ENCODE data around the gene KNL1.
A peak's percentile ranks its signal among the peaks of the same experiment; 100 is the strongest.

Gene KNL1

GRCh38 chr15:40591389-40591788 is 2.7 kb upstream of the KNL1 start:
- TF ChIP-seq RARB (CRISPR knock-in tag; IDR thresholded peaks at IDR 0.05) (no peak), TSHZ2 (CRISPR knock-in tag; IDR thresholded peaks at IDR 0.05) (no peak), ZNF8 (CRISPR knock-in tag; IDR thresholded peaks at IDR 0.05) (no peak), SNAI2 (CRISPR knock-in tag; IDR thresholded peaks at IDR 0.05) (no peak), ZNF565 (CRISPR knock-in tag; conservative IDR thresholded peaks at IDR 0.05; ENCODE audit: low read depth) (no peak), CSDC2 (CRISPR knock-in tag; IDR thresholded peaks at IDR 0.05) (no peak), ZFP3 (CRISPR knock-in tag; IDR thresholded peaks at IDR 0.05) (no peak), GLIS3 (CRISPR knock-in tag; IDR thresholded peaks at IDR 0.05) (no peak), PPARA (CRISPR knock-in tag; IDR thresholded peaks at IDR 0.05; ENCODE audit: borderline replicate concordance) (no peak), PATZ1 (CRISPR knock-in tag; IDR thresholded peaks at IDR 0.05; ENCODE audit: borderline replicate concordance) (no peak), POU6F1 (CRISPR knock-in tag; IDR thresholded peaks at IDR 0.05; ENCODE audit: borderline replicate concordance, low read depth) (no peak), ARNTL (CRISPR knock-in tag; IDR thresholded peaks at IDR 0.05; ENCODE audit: borderline replicate concordance, low read depth) (no peak), OSR1 (CRISPR knock-in tag; IDR thresholded peaks at IDR 0.05) (no peak), ISL1 (CRISPR knock-in tag; IDR thresholded peaks at IDR 0.05) (no peak), CSRNP3 (CRISPR knock-in tag; IDR thresholded peaks at IDR 0.05) (no peak), ZFP30 (CRISPR knock-in tag; IDR thresholded peaks at IDR 0.05) (no peak), CREB5 (CRISPR knock-in tag; IDR thresholded peaks at IDR 0.05; ENCODE audit: low read depth) (no peak), BACH2 (CRISPR knock-in tag; IDR thresholded peaks at IDR 0.05; ENCODE audit: borderline replicate concordance) (no peak)
- ATAC-seq: no peak

GRCh38 chr15:40593165-40593564 is 884 bp upstream of the KNL1 start:
- ATAC-seq: no peak
- TF ChIP-seq SNAI2 (CRISPR knock-in tag; IDR thresholded peaks at IDR 0.05) (no peak), ZNF8 (CRISPR knock-in tag; IDR thresholded peaks at IDR 0.05) (no peak), PPARA (CRISPR knock-in tag; IDR thresholded peaks at IDR 0.05; ENCODE audit: borderline replicate concordance) (no peak)

GRCh38 chr15:40594429-40594836 is 384 bp downstream of the KNL1 start:
- ATAC-seq: peak; percentile 74
- TF ChIP-seq CSDC2 (CRISPR knock-in tag; IDR thresholded peaks at IDR 0.05) (no peak), CSRNP3 (CRISPR knock-in tag; IDR thresholded peaks at IDR 0.05) (no peak), PPARA (CRISPR knock-in tag; IDR thresholded peaks at IDR 0.05; ENCODE audit: borderline replicate concordance) (no peak), SNAI2 (CRISPR knock-in tag; IDR thresholded peaks at IDR 0.05) (no peak), POU6F1 (CRISPR knock-in tag; IDR thresholded peaks at IDR 0.05; ENCODE audit: borderline replicate concordance, low read depth) (no peak)

All from SK-N-SH treated with all-trans-retinoic acid at 6 μM for 48 hours (cell line).